Measurements from ENCODE around the gene CD200R1L. TPM values are rescaled to one million over a fixed set of nuclear protein-coding genes. Genes with fewer than 3 reads are reported as not detected.

CD200R1L gene
- not detected for total RNA-seq

GRCh38 chr3:112846764-112847163 is at the start of gene CD200R1L:
Gene CD200R1L (minus strand): TSS chr3:112846864. CDS start chr3:112829367, 17,497 bp downstream.
- peaks cover 29% of the 10 kb centered on the region for H3K9me3 Mint-ChIP-seq
- H3K4me1 Mint-ChIP-seq (ENCODE audit: low read depth): peaks cover 30% of the 10 kb centered on the region
- peak within 1 kb of the TSS; percentile 9 for H3K27ac Mint-ChIP-seq
- ChIA-PET POLR2A (no interaction called here), CTCF (interaction anchor here (1.1 to 1.3 kb wide), 2 partner anchors 112 to 133 kb away, joined by 4 to 5 read pairs; no protein-coding TSS in a partner anchor)
- H3K27me3 Mint-ChIP-seq: no peaks in the 10 kb centered on the region
- no peak within 1 kb of the TSS for H3K4me3 Mint-ChIP-seq
- intact Hi-C loops (cut with micrococcal nuclease): loop anchor here (1.0 kb wide), 1 partner anchor 127 kb away; no protein-coding TSS in a partner anchor
- peaks cover 19% of the 10 kb centered on the region for H3K36me3 Mint-ChIP-seq
- DNase-seq: no peak

GRCh38 chr3:112894258-112894657 is 47.6 kb upstream of the CD200R1L start:
- no peak overlapping the region for H3K27ac Mint-ChIP-seq
- intact Hi-C loops (cut with micrococcal nuclease): no loop called here
- CTCF ChIA-PET: no interaction called here
- DNase-seq: no peak
- no peaks in the 10 kb centered on the region for H3K9me3 Mint-ChIP-seq
- peaks cover 4% of the 10 kb centered on the region for H3K27me3 Mint-ChIP-seq
- POLR2A ChIA-PET: no interaction called here
- H3K4me1 Mint-ChIP-seq (ENCODE audit: low read depth): no peaks in the 10 kb centered on the region
- no peak overlapping the region for H3K4me3 Mint-ChIP-seq
- H3K36me3 Mint-ChIP-seq: no peaks in the 10 kb centered on the region

- ChIA-PET CTCF (no interaction called here), POLR2A (no interaction called here)
- Mint-ChIP-seq H3K4me1 (ENCODE audit: low read depth) (no peaks in the 10 kb centered on the region), H3K4me3 (no peak overlapping the region), H3K27ac (no peak overlapping the region), H3K27me3 (peaks cover 4% of the 10 kb centered on the region), H3K36me3 (no peaks in the 10 kb centered on the region), H3K9me3 (no peaks in the 10 kb centered on the region)
- intact Hi-C loops (cut with micrococcal nuclease): no loop called here
- no peak for DNase-seq
Observed at GRCh38 chr3:112889357-112889756, 42.7 kb upstream of the CD200R1L start.

DNA sequence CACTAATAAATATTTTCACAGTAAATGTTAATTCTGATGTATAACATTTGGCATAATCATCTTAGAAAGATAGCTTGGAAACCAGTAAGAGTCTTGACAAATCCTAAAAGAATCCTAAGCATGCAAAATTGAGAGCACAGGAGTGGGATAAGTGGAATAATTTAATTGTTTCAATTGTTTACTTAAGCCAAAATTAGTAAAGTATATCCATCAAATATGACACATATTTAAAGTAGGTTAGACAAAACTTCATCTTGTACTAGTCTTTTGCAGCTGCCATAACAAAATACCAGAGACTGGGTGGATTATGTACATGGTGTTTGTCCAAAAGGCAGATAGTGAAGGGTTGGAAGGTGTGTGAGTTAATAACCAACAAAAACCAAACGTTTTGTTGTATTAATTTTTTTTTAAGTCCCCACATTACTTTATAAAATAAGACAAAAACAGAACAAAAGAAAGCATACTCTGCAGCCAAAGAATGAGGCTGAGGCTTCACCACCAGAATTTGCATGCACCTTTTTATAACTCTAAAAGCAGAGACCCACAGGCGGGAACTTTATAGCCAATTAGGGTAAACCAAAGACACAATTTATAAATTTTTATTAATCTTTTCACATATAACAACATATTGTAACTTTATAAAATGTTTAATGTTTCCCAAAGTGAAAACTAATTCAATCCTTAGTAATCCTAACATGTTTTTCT is 41.9 kb upstream of the CD200R1L start:
- peaks cover 4% of the 10 kb centered on the region for H3K27me3 Mint-ChIP-seq
- intact Hi-C loops (cut with micrococcal nuclease): no loop called here
- POLR2A ChIA-PET: interaction anchor here (0.5 to 0.7 kb wide), 2 partner anchors 63 to 308 kb away, joined by 3 read pairs; no protein-coding TSS in a partner anchor
- H3K9me3 Mint-ChIP-seq: no peaks in the 10 kb centered on the region
- H3K4me3 Mint-ChIP-seq: no peak overlapping the region
- no peak overlapping the region for H3K27ac Mint-ChIP-seq
- no peak for DNase-seq
- H3K36me3 Mint-ChIP-seq: no peaks in the 10 kb centered on the region
- H3K4me1 Mint-ChIP-seq (ENCODE audit: low read depth): no peaks in the 10 kb centered on the region
- CTCF ChIA-PET: no interaction called here

- H3K4me1 Mint-ChIP-seq (ENCODE audit: low read depth): no peaks in the 10 kb centered on the region
- POLR2A ChIA-PET: no interaction called here
- no peak overlapping the region for H3K27ac Mint-ChIP-seq
- intact Hi-C loops (cut with micrococcal nuclease): no loop called here
- CTCF ChIA-PET: no interaction called here
- H3K9me3 Mint-ChIP-seq: no peaks in the 10 kb centered on the region
- no peak for DNase-seq
- H3K27me3 Mint-ChIP-seq: peaks cover 3% of the 10 kb centered on the region
- H3K4me3 Mint-ChIP-seq: no peak overlapping the region
- no peaks in the 10 kb centered on the region for H3K36me3 Mint-ChIP-seq
Observed at GRCh38 chr3:112884678-112885290, 38.1 kb upstream of the CD200R1L start.

DNA sequence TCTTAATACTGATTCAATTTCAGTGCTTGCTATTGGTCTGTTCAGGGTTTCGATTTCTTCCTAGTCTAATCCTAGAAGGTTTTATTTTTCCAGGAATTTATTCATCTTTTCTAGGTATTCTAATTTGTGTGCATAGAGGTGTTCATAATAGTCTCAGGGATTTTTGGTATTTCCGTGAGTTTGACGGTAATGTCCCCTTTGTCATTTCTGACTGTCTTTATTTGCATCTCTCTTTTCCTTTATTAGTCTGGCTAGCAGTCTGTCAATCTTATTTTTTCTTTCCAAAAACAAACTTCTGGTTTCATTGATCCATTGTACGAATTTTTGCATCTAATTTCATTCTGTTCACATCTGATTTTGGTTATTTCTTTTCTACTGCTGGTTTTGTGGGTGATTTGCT is 35.2 kb upstream of the CD200R1L start:
- no peaks in the 10 kb centered on the region for H3K27me3 Mint-ChIP-seq
- no peaks in the 10 kb centered on the region for H3K4me1 Mint-ChIP-seq (ENCODE audit: low read depth)
- no peak for DNase-seq
- no peak overlapping the region for H3K27ac Mint-ChIP-seq
- intact Hi-C loops (cut with micrococcal nuclease): no loop called here
- H3K9me3 Mint-ChIP-seq: peaks cover 4% of the 10 kb centered on the region
- CTCF ChIA-PET: interaction anchor here (0.6 kb wide), 1 partner anchor 56 kb away, joined by 5 read pairs; no protein-coding TSS in a partner anchor
- POLR2A ChIA-PET: no interaction called here
- H3K4me3 Mint-ChIP-seq: no peak overlapping the region
- H3K36me3 Mint-ChIP-seq: peaks cover 3% of the 10 kb centered on the region

DNA sequence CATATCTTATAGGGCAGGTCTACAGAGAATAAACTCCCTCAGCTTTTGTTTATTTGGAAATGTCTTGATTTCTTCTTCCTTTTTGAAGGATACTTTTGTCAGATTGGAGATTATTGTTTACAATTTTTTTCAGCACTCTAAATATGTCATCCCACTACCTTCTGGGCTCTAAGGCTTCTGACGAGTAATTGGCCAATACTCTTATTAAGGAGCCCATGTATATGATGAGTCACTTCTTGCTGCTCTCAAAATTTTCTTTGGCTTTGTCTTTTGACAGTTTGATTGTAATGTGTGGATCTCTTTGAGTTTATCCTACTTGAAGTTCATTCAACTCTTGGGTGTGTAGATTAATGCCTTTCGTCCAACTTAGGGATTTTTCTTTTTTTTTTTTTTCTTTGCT is 28.9 kb upstream of the CD200R1L start:
- Mint-ChIP-seq H3K4me3 (no peak overlapping the region), H3K27me3 (no peaks in the 10 kb centered on the region), H3K4me1 (ENCODE audit: low read depth) (no peaks in the 10 kb centered on the region), H3K9me3 (peaks cover 10% of the 10 kb centered on the region), H3K36me3 (peaks cover 7% of the 10 kb centered on the region), H3K27ac (no peak overlapping the region)
- CTCF ChIA-PET: no interaction called here
- intact Hi-C loops (cut with micrococcal nuclease): no loop called here
- no peak for DNase-seq
- POLR2A ChIA-PET: no interaction called here

- Mint-ChIP-seq H3K9me3 (peaks cover 18% of the 10 kb centered on the region), H3K4me1 (ENCODE audit: low read depth) (no peaks in the 10 kb centered on the region), H3K27me3 (no peaks in the 10 kb centered on the region), H3K36me3 (peaks cover 10% of the 10 kb centered on the region), H3K4me3 (no peak overlapping the region), H3K27ac (no peak overlapping the region)
- CTCF ChIA-PET: no interaction called here
- POLR2A ChIA-PET: no interaction called here
- intact Hi-C loops (cut with micrococcal nuclease): no loop called here
- no peak for DNase-seq
Observed at GRCh38 chr3:112874725-112875124, 28.1 kb upstream of the CD200R1L start.

- intact Hi-C loops (cut with micrococcal nuclease): no loop called here
- ChIA-PET POLR2A (no interaction called here), CTCF (no interaction called here)
- no peaks in the 10 kb centered on the region for H3K4me1 Mint-ChIP-seq (ENCODE audit: low read depth)
- H3K36me3 Mint-ChIP-seq: peaks cover 14% of the 10 kb centered on the region
- no peak overlapping the region for H3K4me3 Mint-ChIP-seq
- DNase-seq: no peak
- H3K27ac Mint-ChIP-seq: no peak overlapping the region
- H3K27me3 Mint-ChIP-seq: no peaks in the 10 kb centered on the region
- peaks cover 21% of the 10 kb centered on the region for H3K9me3 Mint-ChIP-seq
Observed at GRCh38 chr3:112873632-112874031, 27.0 kb upstream of the CD200R1L start.

GRCh38 chr3:112871735-112872134 is 25.1 kb upstream of the CD200R1L start:
- intact Hi-C loops (cut with micrococcal nuclease): no loop called here
- POLR2A ChIA-PET: no interaction called here
- no peak for DNase-seq
- Mint-ChIP-seq H3K4me3 (no peak overlapping the region), H3K27me3 (no peaks in the 10 kb centered on the region), H3K27ac (no peak overlapping the region), H3K9me3 (peaks cover 20% of the 10 kb centered on the region), H3K4me1 (ENCODE audit: low read depth) (no peaks in the 10 kb centered on the region), H3K36me3 (peaks cover 11% of the 10 kb centered on the region)
- CTCF ChIA-PET: no interaction called here

GRCh38 chr3:112865757-112866156 is 19.1 kb upstream of the CD200R1L start:
- ChIA-PET POLR2A (no interaction called here), CTCF (no interaction called here)
- peaks cover 8% of the 10 kb centered on the region for H3K36me3 Mint-ChIP-seq
- H3K9me3 Mint-ChIP-seq: peaks cover 19% of the 10 kb centered on the region
- H3K27ac Mint-ChIP-seq: no peak overlapping the region
- DNase-seq: no peak
- peaks cover 2% of the 10 kb centered on the region for H3K4me1 Mint-ChIP-seq (ENCODE audit: low read depth)
- no peaks in the 10 kb centered on the region for H3K27me3 Mint-ChIP-seq
- intact Hi-C loops (cut with micrococcal nuclease): no loop called here
- H3K4me3 Mint-ChIP-seq: no peak overlapping the region

DNA sequence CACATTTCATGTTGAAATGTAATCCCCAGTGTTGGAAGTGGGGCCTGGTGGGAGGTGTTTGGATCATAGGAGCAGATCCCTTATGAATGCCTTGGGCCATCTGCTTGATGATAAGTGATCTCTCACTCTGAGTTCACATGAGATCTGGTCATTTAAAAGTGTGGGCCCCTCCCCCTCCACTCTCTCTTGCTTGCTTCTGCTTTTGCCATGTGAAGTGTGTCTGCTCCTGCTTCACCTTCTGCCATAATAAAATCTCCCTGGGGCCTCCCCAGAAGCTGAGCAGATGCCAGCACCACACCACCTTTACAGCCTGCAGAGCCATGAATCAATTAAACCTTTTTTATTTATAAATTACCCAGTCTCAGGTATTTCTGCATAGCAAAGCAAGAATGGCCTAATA is 14.2 kb upstream of the CD200R1L start:
- Mint-ChIP-seq H3K27ac (no peak overlapping the region), H3K36me3 (no peaks in the 10 kb centered on the region), H3K27me3 (no peaks in the 10 kb centered on the region), H3K9me3 (peaks cover 11% of the 10 kb centered on the region), H3K4me3 (no peak overlapping the region), H3K4me1 (ENCODE audit: low read depth) (peaks cover 31% of the 10 kb centered on the region)
- no peak for DNase-seq
- ChIA-PET POLR2A (no interaction called here), CTCF (no interaction called here)
- intact Hi-C loops (cut with micrococcal nuclease): no loop called here
